HG02588 (cell line): ENCODE results near the gene SLC7A6OS.
A peak's percentile ranks its signal among the peaks of the same experiment; 100 is the strongest.

Experiments used
- ATAC-seq: cut with Tn5 transposase; IDR thresholded peaks from one replicate; pipeline ENCODE4 v1.9.1; 2021; ENCODE audit warnings: mild to moderate bottlenecking, moderate library complexity; ENCODE audit not compliant: unreplicated experiment

SLC7A6OS gene

GRCh38 chr16:68345351-68345810 lies 34.6 kb upstream of the SLC7A6OS start:
- ATAC-seq: no peak

- no peak for ATAC-seq
Observed at GRCh38 chr16:68344252-68344651, 33.5 kb upstream of the SLC7A6OS start.

GRCh38 chr16:68343137-68343536 lies 32.4 kb upstream of the SLC7A6OS start:
- no peak for ATAC-seq

GRCh38 chr16:68342620-68343019 lies 31.9 kb upstream of the SLC7A6OS start:
- no peak for ATAC-seq

- no peak for ATAC-seq
Observed at GRCh38 chr16:68339214-68339613, 28.5 kb upstream of the SLC7A6OS start.

- ATAC-seq: no peak
Observed at GRCh38 chr16:68338326-68339119, 27.8 kb upstream of the SLC7A6OS start.

GRCh38 chr16:68335175-68335574 lies 24.4 kb upstream of the SLC7A6OS start:
- ATAC-seq: no peak

GRCh38 chr16:68332411-68333121 lies 21.8 kb upstream of the SLC7A6OS start:
- ATAC-seq: no peak

- no peak for ATAC-seq
Observed at GRCh38 chr16:68331879-68332410, 21.2 kb upstream of the SLC7A6OS start.

GRCh38 chr16:68328860-68329390 lies 18.2 kb upstream of the SLC7A6OS start:
- ATAC-seq: no peak

GRCh38 chr16:68328151-68328859 lies 17.6 kb upstream of the SLC7A6OS start:
- no peak for ATAC-seq

- no peak for ATAC-seq
Observed at GRCh38 chr16:68324780-68325357, 14.1 kb upstream of the SLC7A6OS start.

- no peak for ATAC-seq
Observed at GRCh38 chr16:68324336-68324735, 13.6 kb upstream of the SLC7A6OS start.

GRCh38 chr16:68319185-68319908 lies 8.6 kb upstream of the SLC7A6OS start:
- ATAC-seq: peak; percentile 69

GRCh38 chr16:68313116-68313515 lies 2.4 kb upstream of the SLC7A6OS start:
- no peak for ATAC-seq

GRCh38 chr16:68310437-68310773 lies 341 bp downstream of the SLC7A6OS start:
- ATAC-seq: no peak

GRCh38 chr16:68309799-68310198 lies 947 bp downstream of the SLC7A6OS start:
- ATAC-seq: no peak

GRCh38 chr16:68306633-68307032 lies 4.1 kb downstream of the SLC7A6OS start:
- ATAC-seq: no peak

GRCh38 chr16:68300734-68301459 lies 9.8 kb downstream of the SLC7A6OS start:
- ATAC-seq: no peak
